ENCODE measurements around the gene RNF180. TPM values are rescaled to one million over a fixed set of nuclear protein-coding genes. Genes with fewer than 3 reads are reported as not detected.
"Not testable (repeated sequence)": the region's sequence is repeated elsewhere in the genome, so short reads cannot be mapped to it uniquely, and the experiment has no call there.

Gene RNF180
- total RNA-seq, 2 experiments from 2014 or later = not detected

DNA sequence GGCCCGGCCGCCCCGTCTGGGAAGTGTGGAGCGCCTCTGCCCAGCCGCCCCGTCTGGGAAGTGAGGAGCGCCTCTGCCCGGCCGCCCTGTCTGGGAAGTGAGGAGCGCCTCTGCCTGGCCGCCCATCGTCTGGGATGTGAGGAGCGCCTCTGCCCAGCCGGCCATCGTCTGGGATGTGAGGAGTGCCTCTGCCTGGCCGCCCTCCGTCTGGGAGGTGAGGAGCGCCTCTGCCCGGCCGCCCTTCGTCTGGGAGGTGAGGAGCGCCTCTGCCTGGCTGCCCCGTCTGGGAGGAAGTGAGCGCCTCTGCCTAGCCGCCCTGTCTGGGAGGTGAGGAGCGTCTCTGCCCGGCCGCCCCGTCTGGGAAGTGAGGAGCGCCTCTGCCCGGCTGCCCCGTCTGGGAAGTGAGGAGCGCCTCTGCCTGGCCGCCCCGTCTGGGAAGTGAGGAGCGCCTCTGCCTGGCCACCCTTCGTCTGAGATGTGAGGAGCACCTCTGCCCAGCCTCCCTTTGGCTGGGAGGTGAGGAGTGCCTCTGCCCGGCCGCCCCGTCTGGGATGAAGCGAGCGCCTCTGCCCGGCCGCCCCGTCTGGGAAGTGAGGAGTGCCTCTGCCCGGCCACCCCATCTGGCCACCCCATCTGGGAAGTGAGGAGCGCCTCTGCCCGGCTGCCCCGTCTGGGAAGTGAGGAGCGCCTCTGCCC, 59.8 kb downstream of the RNF180 start:
- H3K27ac Mint-ChIP-seq; H3K4me1 Mint-ChIP-seq (ENCODE audit: low read depth); H3K27me3 Mint-ChIP-seq (ENCODE audit: low read depth); intact Hi-C loops (cut with micrococcal nuclease); H3K4me3 Mint-ChIP-seq; H3K36me3 Mint-ChIP-seq (ENCODE audit: low read depth); CTCF ChIA-PET; DNase-seq; H3K9me3 Mint-ChIP-seq: not testable (repeated sequence)

DNA sequence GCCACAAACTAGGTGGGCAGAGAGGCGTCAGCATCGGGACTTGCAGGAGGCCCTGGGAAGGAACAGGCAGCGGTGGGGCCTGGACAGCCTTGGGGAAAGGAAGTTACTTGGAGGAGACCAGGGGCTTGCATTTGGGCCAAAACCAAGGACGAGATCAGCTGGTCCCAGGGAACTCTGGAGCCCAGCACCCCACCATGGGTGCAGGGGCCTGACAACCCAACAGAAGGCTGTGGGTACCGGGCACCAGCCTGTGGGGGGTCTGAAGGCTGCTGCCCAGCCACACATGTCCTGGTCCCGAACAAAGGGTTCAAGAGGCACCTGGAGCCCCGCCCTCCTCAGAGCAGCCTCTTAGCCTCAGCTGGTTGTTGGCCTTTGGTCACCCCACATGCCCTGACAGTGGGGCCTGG, 61.5 kb downstream of the RNF180 start:
- intact Hi-C loops (cut with micrococcal nuclease); H3K27me3 Mint-ChIP-seq (ENCODE audit: low read depth); DNase-seq; H3K4me3 Mint-ChIP-seq; H3K9me3 Mint-ChIP-seq; H3K4me1 Mint-ChIP-seq (ENCODE audit: low read depth); H3K36me3 Mint-ChIP-seq (ENCODE audit: low read depth); H3K27ac Mint-ChIP-seq: not testable (repeated sequence)
- CTCF ChIA-PET = interaction anchor here (0.6 kb wide), 1 partner anchor 23 kb away, joined by 3 read pairs; no protein-coding TSS in a partner anchor

DNA sequence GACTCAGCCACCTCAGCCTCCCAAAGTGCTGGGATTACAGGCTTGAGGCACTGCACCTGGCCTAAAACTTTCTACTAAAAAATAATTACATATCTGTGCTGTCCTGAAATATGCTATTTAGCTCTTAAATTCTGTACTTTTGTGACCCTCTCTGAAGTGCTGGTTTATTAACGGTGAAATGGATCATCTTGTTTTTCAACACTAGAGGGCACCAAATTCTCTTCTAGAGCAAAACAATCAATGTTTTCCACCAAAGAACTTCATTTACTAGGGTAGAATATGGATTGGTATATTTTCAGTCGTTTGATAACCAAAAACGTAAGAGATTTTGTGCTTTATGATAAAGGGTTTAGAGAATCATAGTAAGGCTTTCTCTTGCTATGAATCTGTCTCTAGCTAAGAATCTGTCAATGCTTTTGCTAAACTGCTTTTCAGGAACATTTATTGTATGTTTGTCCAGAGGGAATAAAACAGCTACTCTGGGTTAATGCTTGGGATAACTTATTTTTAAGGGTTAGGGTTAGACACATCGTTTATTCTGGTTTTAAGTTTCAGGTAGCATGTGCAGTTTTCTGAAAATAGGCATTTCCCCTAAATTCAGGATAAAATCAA, 63.6 kb downstream of the RNF180 start:
- Mint-ChIP-seq H3K27me3 (ENCODE audit: low read depth) (no peaks in the 10 kb centered on the region), H3K9me3 (no peaks in the 10 kb centered on the region)
- intact Hi-C loops (cut with micrococcal nuclease) = loop anchor here (1.0 to 2.0 kb wide), 3 partner anchors 383 to 1254 kb away; no protein-coding TSS in a partner anchor

DNA sequence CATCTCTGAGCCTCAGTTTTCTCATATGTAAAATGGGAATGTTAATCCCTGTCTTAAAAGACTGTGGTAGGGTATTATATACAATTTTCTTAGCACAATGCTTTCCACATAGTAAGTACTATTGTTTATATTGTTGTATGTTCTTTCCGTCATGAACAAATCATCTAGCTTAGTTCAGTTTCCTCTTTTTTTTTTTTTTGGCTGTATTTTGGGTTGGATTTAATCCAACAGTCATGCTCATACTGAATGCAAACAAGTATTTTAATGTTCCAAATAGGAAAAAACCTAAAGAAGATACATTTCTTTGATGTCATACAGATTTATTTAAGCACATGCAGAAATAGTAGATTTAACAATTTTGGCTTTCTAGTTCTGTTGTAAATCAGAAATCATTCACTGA, 95.1 kb downstream of the RNF180 start:
- intact Hi-C loops (cut with micrococcal nuclease) = no loop called here
- no peaks in the 10 kb centered on the region for H3K27me3 Mint-ChIP-seq (ENCODE audit: low read depth)
- no peak for DNase-seq
- H3K36me3 Mint-ChIP-seq (ENCODE audit: low read depth) = no peaks in the 10 kb centered on the region
- H3K4me1 Mint-ChIP-seq (ENCODE audit: low read depth) = no peaks in the 10 kb centered on the region
- no peak overlapping the region for H3K4me3 Mint-ChIP-seq
- CTCF ChIA-PET = no interaction called here
- no peak overlapping the region for H3K27ac Mint-ChIP-seq
- H3K9me3 Mint-ChIP-seq = peaks cover 8% of the 10 kb centered on the region

More for the DNA sequence above, 63.6 kb downstream of the RNF180 start:
- Mint-ChIP-seq H3K36me3 (ENCODE audit: low read depth) (no peaks in the 10 kb centered on the region), H3K4me3 (no peak overlapping the region), H3K4me1 (ENCODE audit: low read depth) (no peaks in the 10 kb centered on the region), H3K27ac (no peak overlapping the region)
- DNase-seq = no peak
- CTCF ChIA-PET = interaction anchor here (0.7 to 2.3 kb wide), 14 partner anchors 9 to 555 kb away, joined by 3 to 16 read pairs (median 3); no protein-coding TSS in a partner anchor

DNA sequence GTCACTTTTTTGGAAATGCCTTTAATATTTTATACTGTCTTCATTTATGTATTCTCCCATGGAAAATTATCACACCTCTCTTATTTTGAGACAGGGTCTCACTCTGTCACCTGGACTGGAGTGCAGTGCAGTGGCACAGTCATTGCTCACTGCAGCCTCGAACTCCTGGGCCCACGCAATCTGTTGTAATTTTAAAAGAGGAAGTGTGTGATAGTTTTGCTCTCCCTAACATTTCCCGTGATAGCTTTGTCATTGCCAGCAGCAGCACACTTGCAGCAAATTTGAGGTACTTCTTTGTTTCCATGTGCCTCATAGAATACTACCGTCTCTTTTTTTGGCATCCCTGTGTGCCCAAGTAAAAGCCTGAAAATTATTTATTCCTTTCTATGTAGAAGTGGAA, 103.5 kb downstream of the RNF180 start:
- Mint-ChIP-seq H3K27me3 (ENCODE audit: low read depth) (no peaks in the 10 kb centered on the region), H3K4me1 (ENCODE audit: low read depth) (no peaks in the 10 kb centered on the region), H3K4me3 (no peak overlapping the region), H3K27ac (no peak overlapping the region), H3K9me3 (peaks cover 4% of the 10 kb centered on the region), H3K36me3 (ENCODE audit: low read depth) (no peaks in the 10 kb centered on the region)
- DNase-seq = no peak
- intact Hi-C loops (cut with micrococcal nuclease) = no loop called here
- CTCF ChIA-PET = no interaction called here

DNA sequence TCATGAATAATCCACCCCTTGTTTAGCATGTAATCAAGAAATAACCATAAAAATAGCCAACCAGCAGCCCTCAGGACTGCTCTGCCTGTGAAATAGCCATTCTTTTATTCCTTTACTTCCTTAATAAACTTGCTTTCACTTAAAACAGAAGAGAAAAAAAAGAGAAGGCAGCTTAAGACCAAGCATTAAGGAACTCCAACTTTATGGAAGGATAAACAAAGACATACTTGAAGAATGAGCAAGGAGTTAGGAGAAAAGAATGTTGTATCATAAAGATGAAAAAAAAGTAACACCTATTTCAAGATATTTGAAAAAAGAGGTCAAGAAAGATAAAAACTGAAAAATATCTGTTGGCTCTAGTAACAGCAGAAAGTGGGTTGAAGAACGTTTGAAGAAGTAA, 107.6 kb downstream of the RNF180 start:
- Mint-ChIP-seq H3K36me3 (ENCODE audit: low read depth) (no peaks in the 10 kb centered on the region), H3K27ac (no peak overlapping the region), H3K4me1 (ENCODE audit: low read depth) (no peaks in the 10 kb centered on the region), H3K4me3 (no peak overlapping the region), H3K9me3 (no peaks in the 10 kb centered on the region), H3K27me3 (ENCODE audit: low read depth) (no peaks in the 10 kb centered on the region)
- CTCF ChIA-PET = no interaction called here
- intact Hi-C loops (cut with micrococcal nuclease) = no loop called here
- no peak for DNase-seq

DNA sequence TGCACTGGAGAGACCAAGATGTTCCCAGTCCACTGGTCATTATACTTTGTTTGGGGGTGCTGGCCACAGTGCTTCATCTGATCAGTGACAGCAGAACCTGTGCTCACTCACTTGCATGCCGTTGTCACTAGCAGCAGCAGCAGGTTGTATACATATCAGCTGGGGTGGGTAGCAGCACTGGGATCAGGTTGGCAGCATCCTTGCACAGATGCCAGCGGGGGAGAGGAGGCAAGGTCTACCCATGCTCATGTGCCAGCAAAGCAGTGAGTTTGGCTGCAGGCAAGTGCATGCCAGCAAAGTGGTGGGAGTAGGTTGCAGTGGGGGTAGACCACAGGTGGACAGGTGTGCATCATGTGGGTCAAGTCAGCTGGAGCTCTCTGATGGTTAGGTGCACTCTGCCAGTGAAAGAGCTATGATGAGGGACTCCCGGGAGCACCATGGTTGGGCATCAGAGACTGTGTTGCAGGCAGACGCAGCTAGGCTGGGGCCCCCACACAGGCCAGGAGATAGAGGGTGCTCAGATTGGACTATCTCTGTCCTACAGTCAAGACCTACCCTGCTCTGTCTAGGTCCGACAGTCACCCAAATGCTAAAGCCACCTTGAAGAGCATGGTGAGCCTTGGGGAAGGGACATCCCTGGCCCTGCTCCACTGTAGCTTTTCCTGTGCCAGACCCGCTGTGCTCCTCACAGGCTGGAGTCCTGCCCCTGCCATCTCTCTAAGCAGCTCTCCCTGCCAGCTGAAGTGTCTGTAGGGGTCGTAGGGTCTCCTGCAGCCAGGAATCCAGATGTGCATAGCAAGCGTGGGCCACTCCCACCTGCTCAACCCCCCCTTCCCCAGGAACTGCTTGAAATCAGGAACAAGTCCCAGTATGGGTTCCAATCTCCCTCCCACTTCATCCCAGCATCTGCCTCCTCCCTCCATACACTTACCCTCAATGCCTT, 119.8 kb downstream of the RNF180 start:
- H3K4me3 Mint-ChIP-seq = no peak overlapping the region
- H3K4me1 Mint-ChIP-seq (ENCODE audit: low read depth) = no peaks in the 10 kb centered on the region
- H3K9me3 Mint-ChIP-seq = peaks cover 16% of the 10 kb centered on the region
- no peak for DNase-seq
- intact Hi-C loops (cut with micrococcal nuclease) = no loop called here
- no peaks in the 10 kb centered on the region for H3K36me3 Mint-ChIP-seq (ENCODE audit: low read depth)
- CTCF ChIA-PET = no interaction called here
- H3K27me3 Mint-ChIP-seq (ENCODE audit: low read depth) = no peaks in the 10 kb centered on the region
- no peak overlapping the region for H3K27ac Mint-ChIP-seq

DNA sequence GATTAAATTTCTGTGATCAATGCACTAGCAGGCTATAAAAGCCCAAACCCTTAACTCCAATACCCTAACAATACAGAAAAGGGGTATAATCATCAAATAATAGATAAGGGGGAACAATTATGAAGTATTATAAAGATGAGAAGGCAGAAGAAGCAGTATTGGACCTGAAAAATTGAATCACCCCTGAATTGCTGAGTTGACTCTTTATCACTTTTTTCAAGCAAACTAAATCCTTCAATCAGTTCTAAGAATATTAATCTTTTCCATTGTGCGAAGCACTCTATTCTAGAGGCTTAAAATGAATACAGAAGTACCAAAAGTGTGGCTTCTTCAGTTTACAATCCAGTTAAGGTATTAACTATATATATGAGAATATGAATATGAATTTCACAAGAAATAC, 120.7 kb downstream of the RNF180 start:
- no peaks in the 10 kb centered on the region for H3K27me3 Mint-ChIP-seq (ENCODE audit: low read depth)
- H3K9me3 Mint-ChIP-seq = peaks cover 16% of the 10 kb centered on the region
- H3K4me1 Mint-ChIP-seq (ENCODE audit: low read depth) = no peaks in the 10 kb centered on the region
- H3K36me3 Mint-ChIP-seq (ENCODE audit: low read depth) = peaks cover 1% of the 10 kb centered on the region
- CTCF ChIA-PET = no interaction called here
- no peak overlapping the region for H3K27ac Mint-ChIP-seq
- DNase-seq = no peak
- H3K4me3 Mint-ChIP-seq = no peak overlapping the region
- intact Hi-C loops (cut with micrococcal nuclease) = no loop called here

DNA sequence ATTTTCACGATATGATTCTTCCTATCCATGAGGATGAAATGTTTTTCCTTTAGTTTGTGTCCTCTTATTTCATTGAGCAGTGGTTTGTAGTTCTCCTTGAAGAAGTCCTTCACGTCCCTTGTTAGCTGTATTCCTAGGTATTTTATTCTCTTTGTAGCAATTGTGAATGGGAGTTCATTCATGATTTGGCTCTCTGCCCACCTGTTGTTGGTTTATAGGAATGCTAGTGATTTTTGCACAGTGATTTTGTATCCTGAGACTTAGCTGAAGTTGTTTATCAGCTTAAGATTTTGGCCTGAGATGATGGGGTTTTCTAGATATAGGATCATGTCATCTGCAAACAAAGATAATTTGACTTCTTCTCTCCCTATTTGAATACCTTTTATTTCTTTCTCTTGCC, 122.9 kb downstream of the RNF180 start:
- H3K4me1 Mint-ChIP-seq (ENCODE audit: low read depth); H3K4me3 Mint-ChIP-seq; intact Hi-C loops (cut with micrococcal nuclease); H3K27ac Mint-ChIP-seq; H3K36me3 Mint-ChIP-seq (ENCODE audit: low read depth); DNase-seq; H3K27me3 Mint-ChIP-seq (ENCODE audit: low read depth); CTCF ChIA-PET: not testable (repeated sequence)
- peaks cover 11% of the 10 kb centered on the region for H3K9me3 Mint-ChIP-seq

DNA sequence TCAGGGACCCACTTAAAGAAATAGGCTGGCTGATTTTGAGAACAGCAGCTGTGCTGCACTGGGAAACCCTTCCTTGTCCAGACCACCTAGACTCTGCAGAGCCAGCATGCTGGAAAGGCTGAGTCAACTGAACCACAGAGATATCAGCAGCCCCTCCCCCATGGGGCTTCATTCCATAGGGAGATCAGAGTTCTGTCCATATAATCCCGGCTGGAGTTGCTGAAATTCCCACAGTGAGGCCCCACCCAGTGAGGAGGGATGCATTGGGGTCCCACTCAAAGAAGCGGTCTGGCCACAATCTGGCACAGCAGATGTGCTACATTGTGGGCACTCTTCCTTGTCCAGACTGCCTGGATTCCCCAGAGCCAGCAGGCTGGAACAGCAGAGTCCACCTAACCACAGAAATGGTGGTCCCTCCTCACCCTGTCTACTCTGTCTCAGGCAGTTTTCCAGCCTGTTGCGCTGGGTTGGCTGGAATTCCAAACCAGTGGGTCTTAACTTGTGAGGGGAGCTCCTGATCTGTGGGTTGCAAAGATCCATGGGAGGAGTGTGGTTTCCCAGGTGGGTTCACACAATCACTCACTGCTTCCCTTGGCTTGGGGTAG, 127.1 kb downstream of the RNF180 start:
- Mint-ChIP-seq H3K36me3 (ENCODE audit: low read depth) (peaks cover 3% of the 10 kb centered on the region), H3K27ac (no peak overlapping the region), H3K4me3 (no peak overlapping the region), H3K4me1 (ENCODE audit: low read depth) (no peaks in the 10 kb centered on the region), H3K9me3 (peaks cover 6% of the 10 kb centered on the region), H3K27me3 (ENCODE audit: low read depth) (no peaks in the 10 kb centered on the region)
- CTCF ChIA-PET = no interaction called here
- intact Hi-C loops (cut with micrococcal nuclease) = no loop called here
- no peak for DNase-seq

DNA sequence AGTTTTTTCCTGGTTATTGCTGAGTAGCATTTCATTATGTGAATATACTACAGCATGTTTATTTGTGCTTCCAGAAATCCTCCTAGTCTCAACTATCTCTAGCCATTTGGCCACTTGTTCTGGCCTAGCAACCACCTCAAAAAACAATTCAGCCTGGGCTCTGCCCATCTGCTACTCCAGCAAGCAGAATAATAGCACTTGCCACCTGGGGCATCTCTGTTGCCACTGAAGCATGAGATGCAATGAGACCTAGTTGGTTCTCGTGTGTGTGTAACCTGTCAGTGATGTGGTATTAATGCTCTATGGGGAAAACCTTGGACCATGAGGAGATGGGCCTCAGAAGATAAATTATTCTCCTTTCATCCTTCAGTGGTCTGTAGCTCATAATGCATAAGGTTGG, 129.5 kb downstream of the RNF180 start:
- H3K27ac Mint-ChIP-seq = no peak overlapping the region
- no peak for DNase-seq
- H3K4me3 Mint-ChIP-seq = no peak overlapping the region
- H3K9me3 Mint-ChIP-seq = peaks cover 6% of the 10 kb centered on the region
- H3K4me1 Mint-ChIP-seq (ENCODE audit: low read depth) = no peaks in the 10 kb centered on the region
- H3K36me3 Mint-ChIP-seq (ENCODE audit: low read depth) = peaks cover 3% of the 10 kb centered on the region
- peaks cover 4% of the 10 kb centered on the region for H3K27me3 Mint-ChIP-seq (ENCODE audit: low read depth)
- intact Hi-C loops (cut with micrococcal nuclease) = no loop called here
- CTCF ChIA-PET = no interaction called here

DNA sequence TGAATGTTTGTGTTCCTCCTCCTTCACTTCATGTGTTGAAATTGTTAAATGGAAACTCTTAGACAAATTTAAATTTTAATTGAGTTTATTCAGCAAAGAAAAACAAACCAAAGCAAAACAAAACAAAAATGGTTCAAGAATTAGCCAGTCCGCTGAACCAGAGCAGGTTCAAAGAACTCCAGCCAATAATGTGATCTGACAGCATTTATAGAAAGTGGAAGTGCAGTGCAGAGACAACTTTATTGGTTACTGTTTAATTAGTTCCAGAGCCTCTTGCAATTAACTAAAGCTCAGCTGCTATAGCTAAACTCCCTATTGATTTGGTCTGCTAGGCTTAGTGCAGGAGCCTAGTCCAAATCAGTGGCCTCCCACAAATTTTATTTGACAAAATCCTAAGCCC, 132.9 kb downstream of the RNF180 start:
- no peak overlapping the region for H3K4me3 Mint-ChIP-seq
- CTCF ChIA-PET = no interaction called here

More for the DNA sequence above, 132.9 kb downstream of the RNF180 start:
- intact Hi-C loops (cut with micrococcal nuclease) = no loop called here
- peaks cover 4% of the 10 kb centered on the region for H3K27me3 Mint-ChIP-seq (ENCODE audit: low read depth)
- H3K9me3 Mint-ChIP-seq = no peaks in the 10 kb centered on the region
- H3K36me3 Mint-ChIP-seq (ENCODE audit: low read depth) = no peaks in the 10 kb centered on the region
- no peak for DNase-seq
- no peak overlapping the region for H3K27ac Mint-ChIP-seq
- no peaks in the 10 kb centered on the region for H3K4me1 Mint-ChIP-seq (ENCODE audit: low read depth)

Measured in activated naive CD4-positive, alpha-beta T cell treated with anti-CD3 and anti-CD28 coated beads for 36 hours (primary cell).